ENCODE results near the gene CACNA1I.

DNA sequence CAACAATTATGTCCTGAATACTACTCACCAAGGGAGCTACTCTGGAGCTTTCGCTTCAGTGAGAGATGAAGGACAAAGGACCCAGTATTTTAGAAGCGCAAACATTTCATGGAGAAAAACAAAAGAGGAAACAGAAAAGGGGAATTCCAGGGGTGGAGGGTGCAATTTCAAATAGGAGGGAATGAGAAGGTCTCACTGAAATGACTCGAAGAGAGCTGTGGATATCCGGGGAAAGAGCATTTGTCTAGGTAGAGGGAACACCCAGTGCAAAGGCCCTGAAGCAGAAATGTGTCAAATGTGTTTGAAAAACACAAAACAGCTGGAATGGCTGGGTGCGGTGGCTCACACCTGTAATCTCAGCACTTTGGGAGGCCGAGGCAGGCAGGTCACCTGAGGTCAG, 40.4 kb upstream of the CACNA1I start:
- TF ChIP-seq, protein P1, sequence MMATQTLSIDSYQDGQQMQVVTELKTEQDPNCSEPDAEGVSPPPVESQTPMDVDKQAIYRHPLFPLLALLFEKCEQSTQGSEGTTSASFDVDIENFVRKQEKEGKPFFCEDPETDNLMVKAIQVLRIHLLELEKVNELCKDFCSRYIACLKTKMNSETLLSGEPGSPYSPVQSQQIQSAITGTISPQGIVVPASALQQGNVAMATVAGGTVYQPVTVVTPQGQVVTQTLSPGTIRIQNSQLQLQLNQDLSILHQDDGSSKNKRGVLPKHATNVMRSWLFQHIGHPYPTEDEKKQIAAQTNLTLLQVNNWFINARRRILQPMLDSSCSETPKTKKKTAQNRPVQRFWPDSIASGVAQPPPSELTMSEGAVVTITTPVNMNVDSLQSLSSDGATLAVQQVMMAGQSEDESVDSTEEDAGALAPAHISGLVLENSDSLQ (IDR thresholded peaks at IDR 0.05) = no peak
- TF ChIP-seq HDGF (IDR thresholded peaks at IDR 0.05; ENCODE audit: borderline replicate concordance) (no peak), FOXA1 (IDR thresholded peaks at IDR 0.05) (no peak), TARDBP (IDR thresholded peaks at IDR 0.05) (no peak), ELF4 (IDR thresholded peaks at IDR 0.05) (no peak), ARNT (IDR thresholded peaks at IDR 0.05) (no peak), LEF1 (IDR thresholded peaks at IDR 0.05; ENCODE audit: borderline replicate concordance) (no peak), L3MBTL2 (conservative IDR thresholded peaks at IDR 0.05) (no peak), FOXM1 (IDR thresholded peaks at IDR 0.05; ENCODE audit: borderline replicate concordance) (no peak), SP1 (IDR thresholded peaks at IDR 0.05) (no peak), NFRKB (IDR thresholded peaks at IDR 0.05) (no peak)
